Rectal smooth muscle tissue (tissue), 1 donor: Measurements from ENCODE around the gene ABHD17C.

ENCODE experiments used
- H3K27ac ChIP-seq: one replicate; pipeline ENCODE4 v1.7.0; 2013; ENCODE audit warnings: low read depth, low read length, inconsistent platforms
- H3K27me3 ChIP-seq: one replicate; pipeline ENCODE4 v1.7.0; 2013; ENCODE audit warnings: low read length; ENCODE audit not compliant: control insufficient read depth, insufficient read depth
- H3K36me3 ChIP-seq: one replicate; pipeline ENCODE4 v1.7.0; 2013; ENCODE audit warnings: low read length; ENCODE audit not compliant: control insufficient read depth, insufficient read depth
- H3K4me1 ChIP-seq: one replicate; pipeline ENCODE4 v1.7.0; 2013; ENCODE audit warnings: low read length; ENCODE audit not compliant: control insufficient read depth, insufficient read depth
- H3K4me3 ChIP-seq: one replicate; pipeline ENCODE4 v1.7.0; 2013; ENCODE audit warnings: low read length
- H3K9ac ChIP-seq: one replicate; pipeline ENCODE4 v1.7.0; 2013; ENCODE audit warnings: low read length

ABHD17C gene

DNA sequence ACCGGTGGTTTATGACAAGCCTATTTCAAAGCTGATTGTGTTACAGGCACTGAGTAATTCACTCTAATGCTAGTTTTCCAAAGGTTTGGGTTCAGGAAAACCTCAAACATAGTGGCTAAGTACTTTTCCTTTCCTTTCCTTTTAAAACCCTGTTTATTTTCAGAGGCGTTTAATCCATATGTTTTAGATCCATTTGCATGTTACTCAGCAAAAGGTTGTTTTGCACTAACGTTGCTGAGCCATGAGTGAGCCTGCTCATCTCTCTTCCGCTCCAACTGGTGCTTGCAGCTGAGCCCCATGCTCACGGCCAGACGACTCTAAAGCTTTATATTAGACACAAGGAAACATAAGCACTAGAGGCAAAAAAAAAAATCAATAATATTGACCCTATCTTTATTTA, 93.4 kb downstream of the ABHD17C start:
- Histone ChIP-seq H3K4me3 (no peak overlapping the region), H3K27ac (no peak overlapping the region), H3K36me3 (no peaks in the 10 kb centered on the region), H3K4me1 (no peaks in the 10 kb centered on the region), H3K27me3 (no peaks in the 10 kb centered on the region), H3K9ac (no peak overlapping the region)

DNA sequence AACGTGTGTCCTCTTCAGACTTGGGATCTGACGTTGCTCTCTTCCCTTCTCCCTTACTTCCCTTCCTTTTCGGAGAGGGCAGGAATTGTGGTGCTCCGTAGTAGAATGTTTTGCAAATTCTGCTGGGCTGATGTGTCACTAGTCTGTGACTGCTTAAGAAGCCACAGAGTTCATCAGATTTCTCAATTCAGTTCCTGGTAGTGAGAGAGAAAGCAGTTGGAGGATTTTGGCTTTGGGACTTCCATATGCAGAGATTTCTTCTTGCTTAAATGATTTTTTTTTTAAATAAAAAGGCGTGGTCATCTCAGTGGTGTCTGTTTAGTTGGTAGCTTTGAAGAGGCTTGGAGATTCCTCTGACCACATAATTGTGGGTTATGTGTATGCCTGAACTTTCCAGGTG, 94.2 kb downstream of the ABHD17C start:
- Histone ChIP-seq H3K9ac (no peak overlapping the region), H3K27me3 (no peaks in the 10 kb centered on the region), H3K4me3 (no peak overlapping the region), H3K36me3 (no peaks in the 10 kb centered on the region), H3K4me1 (no peaks in the 10 kb centered on the region), H3K27ac (no peak overlapping the region)

DNA sequence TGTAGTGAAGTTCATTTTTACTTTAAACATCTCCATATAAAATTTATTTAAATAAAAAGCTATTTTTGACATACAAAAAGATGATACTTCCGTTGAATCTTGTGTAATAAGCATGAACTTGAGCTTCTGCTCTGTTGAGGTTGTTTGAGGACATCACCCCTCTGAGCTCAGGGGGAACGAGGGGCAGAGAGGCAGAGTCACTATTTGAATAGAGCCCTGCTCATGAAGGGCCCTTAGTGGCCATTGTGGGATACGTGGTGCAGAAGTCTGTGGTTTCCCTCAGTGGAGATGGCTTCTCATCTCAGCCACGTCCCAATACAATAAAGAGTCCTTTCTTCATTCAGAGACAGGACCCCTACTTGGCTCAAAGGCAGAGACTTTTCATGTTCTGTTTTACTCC, 94.7 kb downstream of the ABHD17C start:
- Histone ChIP-seq H3K4me3 (no peak overlapping the region), H3K27me3 (no peaks in the 10 kb centered on the region), H3K36me3 (no peaks in the 10 kb centered on the region), H3K27ac (no peak overlapping the region), H3K4me1 (no peaks in the 10 kb centered on the region), H3K9ac (no peak overlapping the region)

DNA sequence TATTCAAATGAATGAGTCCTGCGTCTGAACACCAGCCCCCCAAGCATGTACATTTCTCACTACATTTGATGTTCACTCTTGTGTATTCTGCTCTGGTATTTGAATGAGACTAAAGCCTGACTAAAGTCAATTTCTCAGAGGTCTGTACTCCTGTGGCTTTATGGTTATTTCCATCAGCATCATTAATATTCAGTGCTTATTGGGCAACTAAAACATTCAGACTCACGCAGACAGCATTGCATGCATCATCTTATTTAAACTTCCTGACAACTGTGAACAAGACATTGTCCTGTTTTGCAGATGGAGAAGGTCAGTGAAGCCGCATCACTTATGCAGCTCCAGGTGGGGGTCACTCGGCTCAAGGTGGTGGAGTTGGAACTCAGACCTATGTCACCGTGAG, 95.1 kb downstream of the ABHD17C start:
- Histone ChIP-seq H3K36me3 (no peaks in the 10 kb centered on the region), H3K4me1 (no peaks in the 10 kb centered on the region), H3K9ac (no peak overlapping the region), H3K4me3 (no peak overlapping the region), H3K27ac (no peak overlapping the region), H3K27me3 (no peaks in the 10 kb centered on the region)

DNA sequence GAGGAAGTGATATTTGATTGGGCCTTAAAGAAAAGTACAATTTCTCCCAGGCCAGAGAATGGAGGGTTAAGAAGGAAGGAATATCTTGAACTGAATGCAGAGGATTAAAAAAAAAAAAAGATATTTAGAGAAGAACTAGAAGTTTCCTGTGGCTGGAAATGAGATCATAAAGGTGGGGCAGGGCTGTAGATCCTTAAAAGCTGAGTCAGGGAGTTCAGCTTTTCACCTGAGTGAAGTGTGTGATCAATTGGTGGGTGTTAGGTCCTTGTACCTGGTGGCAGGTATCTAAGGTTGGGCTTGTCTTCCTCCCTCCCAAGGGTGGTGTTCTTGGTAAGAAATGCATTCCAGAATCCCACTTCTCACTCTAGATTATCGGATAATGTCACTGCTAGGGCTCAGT, 95.9 kb downstream of the ABHD17C start:
- no peak overlapping the region for H3K4me3 ChIP-seq
- no peaks in the 10 kb centered on the region for H3K4me1 ChIP-seq
- H3K9ac ChIP-seq = no peak overlapping the region
- H3K27ac ChIP-seq = no peak overlapping the region
- no peaks in the 10 kb centered on the region for H3K27me3 ChIP-seq
- no peaks in the 10 kb centered on the region for H3K36me3 ChIP-seq

GRCh38 chr15:80796407-80796806, 101.3 kb downstream of the ABHD17C start:
- Histone ChIP-seq H3K27ac (no peak overlapping the region), H3K4me1 (no peaks in the 10 kb centered on the region), H3K4me3 (no peak overlapping the region), H3K27me3 (no peaks in the 10 kb centered on the region), H3K36me3 (no peaks in the 10 kb centered on the region), H3K9ac (no peak overlapping the region)

DNA sequence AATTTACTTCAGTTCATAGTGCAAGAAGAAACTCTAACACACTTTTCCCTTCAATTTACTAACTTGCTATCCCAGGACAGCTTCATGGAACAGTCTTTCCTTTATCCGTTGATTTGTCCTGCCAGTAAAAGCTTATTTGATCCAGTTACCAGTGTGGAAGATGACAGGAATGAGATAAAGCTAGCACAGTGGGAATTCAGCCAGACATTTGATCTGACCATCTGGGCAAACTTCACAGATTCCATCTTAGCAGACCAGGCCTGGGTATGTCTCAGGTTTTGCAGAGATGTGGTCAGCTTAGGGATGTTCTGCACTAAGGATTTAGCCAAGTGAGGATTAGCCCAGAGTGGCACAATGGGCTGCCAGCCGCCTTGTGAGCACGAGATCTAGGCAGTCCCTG, 103.8 kb downstream of the ABHD17C start:
- Histone ChIP-seq H3K36me3 (no peaks in the 10 kb centered on the region), H3K9ac (no peak overlapping the region), H3K27me3 (no peaks in the 10 kb centered on the region), H3K27ac (no peak overlapping the region), H3K4me3 (no peak overlapping the region), H3K4me1 (no peaks in the 10 kb centered on the region)

- Histone ChIP-seq H3K27ac (no peak overlapping the region), H3K4me3 (no peak overlapping the region), H3K36me3 (no peaks in the 10 kb centered on the region)
Observed at GRCh38 chr15:80800067-80800466, 105.0 kb downstream of the ABHD17C start.

DNA sequence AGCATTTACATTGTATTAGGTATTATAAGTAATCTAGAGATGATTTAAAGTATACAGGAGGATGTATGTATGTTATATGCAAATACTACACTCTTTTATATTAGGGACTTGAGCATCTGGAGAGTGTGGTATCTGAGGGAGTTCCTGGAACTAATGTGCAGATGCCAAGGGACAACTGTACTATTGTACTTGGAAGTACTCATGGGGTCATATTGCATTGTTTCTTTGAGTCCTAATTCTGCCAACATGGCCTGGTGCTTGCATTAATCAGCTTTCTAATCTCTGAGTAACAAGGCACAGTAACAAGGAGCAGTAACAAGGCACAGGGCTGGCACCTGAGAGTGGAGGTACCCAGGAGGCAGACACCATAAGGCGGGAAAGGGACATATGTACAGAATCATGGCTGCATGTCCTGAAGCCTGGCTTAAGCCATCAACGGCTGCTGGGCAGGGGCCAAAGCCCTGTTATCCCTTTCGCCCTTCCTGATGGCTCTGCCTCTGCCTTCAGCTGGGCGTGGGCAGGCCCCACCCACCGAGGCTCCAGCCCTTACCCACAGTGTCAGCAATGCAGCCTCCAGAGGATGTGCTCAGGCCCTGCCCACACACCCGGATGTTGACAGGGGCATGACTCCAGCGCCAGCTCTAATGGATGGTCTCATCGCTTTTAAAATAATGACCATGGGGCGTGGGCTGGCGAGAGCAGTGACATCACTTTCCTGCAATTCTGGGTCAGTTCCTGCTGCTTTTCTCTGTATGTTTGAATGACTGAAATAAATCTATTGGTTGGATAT, 107.0 kb downstream of the ABHD17C start:
- Histone ChIP-seq H3K4me3 (no peak overlapping the region), H3K36me3 (no peaks in the 10 kb centered on the region), H3K27me3 (no peaks in the 10 kb centered on the region), H3K4me1 (no peaks in the 10 kb centered on the region), H3K27ac (no peak overlapping the region), H3K9ac (no peak overlapping the region)

More at GRCh38 chr15:80800067-80800466, 105.0 kb downstream of the ABHD17C start:
- Histone ChIP-seq H3K9ac (no peak overlapping the region), H3K4me1 (no peaks in the 10 kb centered on the region), H3K27me3 (no peaks in the 10 kb centered on the region)

DNA sequence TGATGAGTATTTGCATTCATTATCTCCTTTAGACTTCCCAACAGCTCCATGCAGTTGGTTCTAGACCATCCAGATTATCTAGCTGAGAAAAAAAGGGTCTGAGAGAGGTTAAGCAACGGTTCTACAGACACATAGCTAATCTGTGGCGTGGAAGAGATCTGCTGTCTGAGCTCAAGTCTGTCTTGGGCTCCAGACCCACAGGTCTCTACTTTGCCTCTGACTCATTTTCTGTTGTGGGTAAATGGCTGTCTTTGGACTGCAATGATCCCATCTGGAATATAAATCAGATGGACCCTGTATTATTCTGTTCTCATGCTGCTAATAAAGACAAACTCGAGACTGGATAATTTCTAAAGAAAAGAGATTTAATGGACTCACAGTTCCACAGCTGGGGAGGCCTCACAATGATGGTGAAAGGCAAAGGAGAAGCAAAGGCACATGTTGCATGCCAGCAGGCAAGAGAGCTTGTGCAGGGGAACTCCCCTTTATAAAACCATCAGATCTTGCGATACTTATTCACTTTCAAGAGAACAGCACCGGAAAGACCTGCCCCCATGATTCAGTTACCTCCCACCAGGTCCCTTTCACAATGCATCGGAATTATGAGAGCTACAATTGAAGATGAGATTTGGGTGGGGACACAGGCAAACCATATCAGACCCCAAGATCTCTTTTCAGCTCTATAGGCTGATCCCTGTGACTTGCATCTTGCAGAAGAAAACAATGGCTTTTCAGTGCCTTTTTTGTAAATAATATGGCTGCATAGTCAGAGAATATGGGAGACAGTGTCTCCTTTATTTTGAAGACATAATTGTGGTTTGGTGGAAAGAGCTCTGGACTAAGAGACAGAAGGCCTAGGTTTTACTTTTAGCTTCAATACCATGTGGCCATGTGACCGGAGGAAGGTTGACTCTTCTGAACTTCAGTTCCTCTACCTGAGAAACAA, 108.7 kb downstream of the ABHD17C start:
- no peaks in the 10 kb centered on the region for H3K36me3 ChIP-seq
- no peak overlapping the region for H3K27ac ChIP-seq
- no peaks in the 10 kb centered on the region for H3K4me1 ChIP-seq
- H3K9ac ChIP-seq = no peak overlapping the region
- no peaks in the 10 kb centered on the region for H3K27me3 ChIP-seq
- H3K4me3 ChIP-seq = no peak overlapping the region

DNA sequence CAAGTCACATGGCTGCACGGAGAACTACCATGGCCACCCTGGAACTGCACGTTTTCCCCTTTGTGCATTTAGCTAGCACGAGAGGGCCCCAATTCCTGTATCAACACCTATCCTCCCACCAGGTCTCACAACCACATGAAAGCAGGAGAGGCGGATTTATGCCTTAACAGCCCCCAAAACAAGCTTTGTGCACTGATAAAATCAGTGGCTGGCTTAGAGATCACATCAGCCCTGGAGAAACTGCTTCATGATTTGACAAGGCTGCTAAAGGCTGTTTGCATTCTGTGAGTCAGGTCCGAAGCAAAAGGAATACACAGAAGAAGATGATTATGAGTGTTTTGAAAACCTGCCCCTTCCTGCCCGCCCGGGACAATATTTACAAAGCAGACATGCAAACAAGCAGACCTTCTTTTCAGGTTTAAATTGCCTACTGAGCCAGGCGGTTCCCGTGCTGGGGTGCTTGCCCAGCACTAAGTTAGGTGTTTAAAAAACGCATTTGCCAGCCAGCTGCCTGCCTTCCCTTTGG, 109.9 kb downstream of the ABHD17C start:
- Histone ChIP-seq H3K36me3 (no peaks in the 10 kb centered on the region), H3K27ac (no peak overlapping the region), H3K27me3 (no peaks in the 10 kb centered on the region), H3K9ac (no peak overlapping the region), H3K4me3 (no peak overlapping the region), H3K4me1 (no peaks in the 10 kb centered on the region)
